HepG2 (cell line): ENCODE data around the gene SSX4B. TPM values are rescaled to one million over a fixed set of nuclear protein-coding genes. Genes with fewer than 3 reads are reported as not detected.

Experiments used
- ATAC-seq: fragments of 200-7000 bp; cut with Tn5 transposase; 3 replicates; pipeline ENCODE4 v1.9.1; 2020; ENCODE audit warnings: mild to moderate bottlenecking, moderate library complexity
- BruUV-seq: library from RNA; stranded (reverse); fragments of 400-500 nt; replicated peaks from 2 replicates; lab custom pipeline; 2021; lab: Mats Ljungman, UMichigan
- CTCF ChIA-PET: fragments of 300-600 bp; formaldehyde crosslinking; extraction: SDS; loops from one replicate; lab custom pipeline; 2021; ENCODE audit warnings: low total read pairs, inconsistent platforms, low intra/inter-chr PET ratio; lab: Yijun Ruan, JAX
- POLR2A ChIA-PET: fragments of 350-600 bp; sonication (Branson Sonifier 250); formaldehyde crosslinking; loops from one replicate; lab custom pipeline; 2020; ENCODE audit warnings: antibody characterized with exemption, inconsistent platforms; lab: Yijun Ruan, JAX
- DNase-seq: peaks from one replicate; pipeline ENCODE4 v3.0.0-alpha.2; 2015; ENCODE audit warnings: low spot score
- FAIRE-seq: peaks from 3 replicates; lab custom pipeline; 2011; peaks lifted over from hg19 to GRCh38; lab: Jason Lieb, UNC
- H2AFZ ChIP-seq: one replicate; pipeline ENCODE4 v1.6.1; 2011; ENCODE audit warnings: low read length, inconsistent platforms
- H3K27ac ChIP-seq: fragments of 300-600 bp; 3 replicates; pipeline ENCODE4 v1.8.0; 2011; ENCODE audit warnings: mixed run types, mild to moderate bottlenecking, mixed read lengths, low read length, inconsistent platforms; ENCODE audit not compliant: insufficient read depth; ENCODE audit errors: extremely low read length
- H3K27me3 ChIP-seq, 2 experiments: fragments of 200-600 bp in 1 of 2; 2 replicates in 1 of 2; 3 replicates in 1 of 2; pipeline versions ENCODE4 v1.6.0 to v1.8.0; 2011; ENCODE audit warnings: low read length in 2 of 2, mild to moderate bottlenecking in 2 of 2, moderate library complexity in 2 of 2, inconsistent platforms in 1 of 2; ENCODE audit not compliant: insufficient read depth in 2 of 2, control insufficient read depth in 1 of 2
- H3K36me3 ChIP-seq, 2 experiments: fragments of 200-600 bp in 1 of 2; replicated peaks in 1 of 2; 2 replicates in 1 of 2; 3 replicates in 1 of 2; pipeline versions ENCODE4 v1.5.1 to v1.8.0; 2011; ENCODE audit warnings: low read length in 2 of 2, inconsistent platforms in 1 of 2; ENCODE audit not compliant: insufficient read depth in 2 of 2, control insufficient read depth in 1 of 2
- H3K4me1 ChIP-seq: 2 replicates; pipeline ENCODE4 v1.5.1; 2012; ENCODE audit warnings: low read length, inconsistent platforms; ENCODE audit not compliant: insufficient read depth
- H3K4me2 ChIP-seq: 2 replicates; pipeline ENCODE4 v1.6.0; 2011; ENCODE audit warnings: low read depth, low read length, inconsistent platforms
- H3K4me3 ChIP-seq, 3 experiments: fragments of 200-600 bp in 1 of 3; sonication (generic), shearing (Covaris generic) in 1 of 3; replicated peaks in 1 of 3; 2 replicates each; pipeline ENCODE4 v1.5.1; 2011 to 2016; ENCODE audit warnings: low read length in 3 of 3, inconsistent platforms in 2 of 3, low read depth in 2 of 3, mild to moderate bottlenecking in 2 of 3, control low read depth in 1 of 3, mixed read lengths in 1 of 3; ENCODE audit not compliant: insufficient read depth in 1 of 3
- H3K79me2 ChIP-seq: one replicate; pipeline ENCODE4 v1.6.1; 2011; ENCODE audit warnings: low read length, inconsistent platforms; ENCODE audit not compliant: insufficient read depth
- H3K9ac ChIP-seq: 2 replicates; pipeline ENCODE4 v1.6.0; 2011; ENCODE audit warnings: mild to moderate bottlenecking, low read depth, low read length, inconsistent platforms; ENCODE audit not compliant: insufficient read depth
- H3K9me3 ChIP-seq: 2 replicates; pipeline ENCODE4 v1.5.1; 2012; ENCODE audit warnings: mild to moderate bottlenecking, low read length
- H4K20me1 ChIP-seq: 2 replicates; pipeline ENCODE4 v1.6.0; 2011; ENCODE audit warnings: inconsistent platforms, mild to moderate bottlenecking, low read length, moderate library complexity; ENCODE audit not compliant: insufficient read depth
- RBFOX2 ChIP-seq: fragments of 200-400 bp; formaldehyde crosslinking; IDR thresholded peaks from 2 replicates; pipeline ENCODE4 v1.6.1; 2017; ENCODE audit warnings: low read depth, mild to moderate bottlenecking, low read length
- RERE ChIP-seq: IDR thresholded peaks from 2 replicates; pipeline ENCODE4 v1.6.1; 2016; ENCODE audit warnings: low read depth, missing genetic modification reagents, missing compliant biosample characterization
- RFXAP ChIP-seq: sonication (generic); formaldehyde crosslinking; IDR thresholded peaks from 2 replicates; pipeline ENCODE4 v1.4.0; 2020; ENCODE audit warnings: missing genetic modification reagents, borderline replicate concordance
- SNAPC5 ChIP-seq: sonication (generic); formaldehyde crosslinking; IDR thresholded peaks from 2 replicates; pipeline ENCODE4 v1.8.1; 2023; ENCODE audit warnings: mild to moderate bottlenecking, missing genetic modification reagents, borderline replicate concordance
- ZNF121 ChIP-seq: sonication (generic); formaldehyde crosslinking; IDR thresholded peaks from 2 replicates; pipeline ENCODE4 v1.5.0; 2020; ENCODE audit warnings: mild to moderate bottlenecking, missing genetic modification reagents
- ZNF230 ChIP-seq: sonication (generic); formaldehyde crosslinking; IDR thresholded peaks from 2 replicates; pipeline ENCODE4 v1.4.0; 2020; ENCODE audit warnings: mild to moderate bottlenecking, missing genetic modification reagents
- ZNF660 ChIP-seq: sonication (generic); formaldehyde crosslinking; IDR thresholded peaks from 2 replicates; pipeline ENCODE4 v1.5.1; 2020; ENCODE audit warnings: mild to moderate bottlenecking, low read depth, missing genetic modification reagents, borderline replicate concordance
- ZNF710 ChIP-seq: sonication (generic); formaldehyde crosslinking; IDR thresholded peaks from 2 replicates; pipeline ENCODE4 v1.5.0; 2020; ENCODE audit warnings: mild to moderate bottlenecking, missing genetic modification reagents, borderline replicate concordance
- WGBS: methylation state at CpG from one replicate; pipeline ENCODE4 v1.1.6; 2017; ENCODE audit warnings: low lambda C conversion rate; 5-methylcytosine and 5-hydroxymethylcytosine counted together
- in situ Hi-C: cut with HindIII; loops from 2 replicates; pipeline ENCODE4 v1.10.0; 2017; ENCODE audit warnings: low pct_unique_long_range_greater_than_20kb; ENCODE audit not compliant: extremely low pct_ligation_motif_present
- intact Hi-C: fragments of 100-400 bp; cut with micrococcal nuclease; formaldehyde crosslinking; loops from one replicate; pipeline ENCODE4 v1.10.0; 2022; ENCODE audit not compliant: unreplicated experiment
- polyA plus RNA-seq, 8 experiments: library from polyadenylated mRNA; depleted of rRNA in 3 of 8; stranded (reverse) in 7 of 8; unstranded in 1 of 8; fragments of >200 nt; fragmentation: Illumina TruSeq in 4 of 8; extraction: Trizol in 4 of 8; gene quantifications; 2 replicates each; pipeline versions ENCODE4 v1.2.1 to v1.2.3, GENCODE V29; 2011 to 2016; ENCODE audit warnings: low read depth in 4 of 8, missing spikeins in 1 of 8, mixed read lengths in 1 of 8; ENCODE audit not compliant: insufficient read depth in 1 of 8
- total RNA-seq, 5 experiments: library from RNA; depleted of rRNA; stranded (reverse); fragments of >200 nt; fragmentation: Illumina TruSeq; extraction: Trizol; gene quantifications; 2 replicates each; pipeline ENCODE4 v1.2.3, GENCODE V29; 2016; ENCODE audit warnings: low read depth in 1 of 5

SSX4B gene
- total and polyA plus RNA-seq, 2 of the 13 experiments (the other 11 are each of a cell fraction or from before 2014, with no cell fraction given): not detected

- H3K4me3 ChIP-seq: no peak overlapping the region
- no peak for DNase-seq
- H3K9ac ChIP-seq: no peak overlapping the region
- no peaks in the 10 kb centered on the region for H3K27me3 ChIP-seq
- intact Hi-C loops: no loop called here
- CTCF ChIA-PET: no interaction called here
- H4K20me1 ChIP-seq: no peaks in the 10 kb centered on the region
- TSS peak; percentile 53 for BruUV-seq
- no peak overlapping the region for H2AFZ ChIP-seq
- WGBS: no CpG with 5 or more reads among the region's 6 CpGs
- H3K4me2 ChIP-seq: no peak overlapping the region
- no peak overlapping the region for H3K27ac ChIP-seq
- ATAC-seq: no peak
- in situ Hi-C loops: no loop called here
- no peaks in the 10 kb centered on the region for H3K9me3 ChIP-seq
- no peaks in the 10 kb centered on the region for H3K79me2 ChIP-seq
- POLR2A ChIA-PET: no interaction called here
- TF ChIP-seq RBFOX2 (peak; percentile 31; the same call in 1 of the 2 replicates), ZNF121 (CRISPR knock-in tag) (no peak)
- no peak for FAIRE-seq
- H3K4me1 ChIP-seq: no peaks in the 10 kb centered on the region
- H3K36me3 ChIP-seq: peaks cover 1 to 13% of the 10 kb centered on the region in 2 experiments; a peak in 3 of 5 replicates
Measured at GRCh38 chrX:48458711-48459110, 47.0 kb upstream of the SSX4B start.

GRCh38 chrX:48456628-48457331 lies 45.0 kb upstream of the SSX4B start:
- H3K4me1 ChIP-seq: no peaks in the 10 kb centered on the region
- H3K27ac ChIP-seq: no peak overlapping the region
- ChIA-PET CTCF (no interaction called here), POLR2A (interaction anchor here (1.6 kb wide), 1 partner anchor 13 kb away, joined by 8 read pairs; the partner anchor contains the start of gene SLC38A5)
- H4K20me1 ChIP-seq: no peaks in the 10 kb centered on the region
- H3K36me3 ChIP-seq: peaks cover 0 to 5% of the 10 kb centered on the region in 2 experiments; a peak in 2 of 5 replicates
- WGBS: 77% methylated on average over 6 of the region's 6 CpGs
- H3K9me3 ChIP-seq: no peaks in the 10 kb centered on the region
- intact Hi-C loops (no loop called here), in situ Hi-C loops (no loop called here)
- BruUV-seq: no TSS peak
- no peaks in the 10 kb centered on the region for H3K27me3 ChIP-seq
- no peak overlapping the region for H3K9ac ChIP-seq
- DNase-seq (no peak), ATAC-seq (no peak), FAIRE-seq (no peak)
- no peak overlapping the region for H2AFZ ChIP-seq
- H3K4me3 ChIP-seq: no peak overlapping the region
- no peaks in the 10 kb centered on the region for H3K79me2 ChIP-seq
- no peak overlapping the region for H3K4me2 ChIP-seq
- TF ChIP-seq ZNF710 (no peak), ZNF660 (no peak), RFXAP (CRISPR knock-in tag) (no peak), SNAPC5 (CRISPR knock-in tag) (no peak), RERE (CRISPR knock-in tag) (no peak), ZNF230 (CRISPR knock-in tag) (no peak)
